RCC 7860 (cell line): ENCODE measurements around the gene VAPA.

Experiments used
- DNase-seq: peaks from one replicate; pipeline ENCODE4 v3.0.0-alpha.2; 2015; ENCODE audit warnings: low spot score
- FAIRE-seq: peaks from 2 replicates; lab custom pipeline; 2012; peaks lifted over from hg19 to GRCh38; lab: Jason Lieb, UNC

Gene VAPA

GRCh38 chr18:9968081-9968848 is 54.4 kb downstream of the VAPA start:
- DNase-seq (no peak), FAIRE-seq (no peak)

DNA sequence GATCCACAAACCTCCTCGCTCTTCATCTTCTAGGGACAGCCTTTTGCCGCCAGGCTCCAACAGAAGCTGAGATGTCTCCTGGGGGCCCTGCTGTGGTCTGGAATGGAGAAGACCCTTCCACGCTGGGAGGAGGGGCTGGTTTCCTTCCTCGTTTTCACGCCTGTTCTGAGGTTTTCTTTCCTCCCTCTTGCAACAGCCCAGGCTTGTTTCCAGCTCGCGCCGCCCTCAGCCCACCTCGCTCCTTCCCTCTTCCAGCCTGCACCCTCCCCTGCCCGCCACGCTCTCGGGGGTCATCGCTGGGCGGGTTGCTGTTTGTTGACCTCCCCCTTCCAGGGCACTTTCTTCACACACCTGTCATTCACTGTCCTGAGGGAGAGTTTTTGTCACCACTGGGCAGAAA is 55.4 kb downstream of the VAPA start:
- no peak for DNase-seq
- FAIRE-seq, result no peak

- peak; percentile 81 for FAIRE-seq
- DNase-seq, result peak; percentile 42
Observed at GRCh38 chr18:9971313-9971920, 57.6 kb downstream of the VAPA start.

GRCh38 chr18:9973470-9973869 is 59.7 kb downstream of the VAPA start:
- DNase-seq, result no peak
- no peak for FAIRE-seq

DNA sequence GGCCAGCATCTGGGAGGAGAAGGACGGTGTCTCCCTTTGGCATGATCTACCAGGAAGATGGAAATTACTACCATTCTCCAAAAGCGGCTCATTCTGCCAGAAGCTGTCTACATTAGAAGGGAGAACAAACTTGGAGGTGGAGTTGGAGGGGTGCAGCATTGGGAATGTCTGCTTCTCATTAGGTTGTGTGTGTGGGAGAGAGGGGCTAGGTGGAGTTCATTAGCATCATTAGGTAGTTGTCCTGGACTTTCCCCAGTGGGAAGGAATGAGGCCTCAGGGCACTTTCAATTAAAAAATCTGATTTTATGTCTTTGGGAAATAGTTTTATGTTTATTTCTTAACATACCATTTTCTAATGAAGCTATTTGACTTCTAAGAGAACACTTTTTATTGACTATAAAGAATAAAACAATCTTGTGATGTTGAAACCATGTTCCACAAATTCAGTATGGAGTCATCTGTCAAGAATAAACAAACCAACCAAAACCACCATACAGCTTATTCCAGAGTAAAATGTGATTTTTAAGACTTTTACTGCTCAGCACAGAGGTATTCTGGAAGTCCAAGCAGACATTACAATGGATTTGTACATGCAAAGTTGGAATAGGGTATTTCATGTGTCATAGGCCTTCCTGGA is 60.6 kb downstream of the VAPA start:
- DNase-seq (no peak), FAIRE-seq (no peak)

GRCh38 chr18:9975658-9976057 is 61.8 kb downstream of the VAPA start:
- DNase-seq (no peak), FAIRE-seq (no peak)

- DNase-seq, result no peak
Observed at GRCh38 chr18:9982711-9983110, 68.9 kb downstream of the VAPA start.

GRCh38 chr18:9984080-9984479 is 70.3 kb downstream of the VAPA start:
- DNase-seq (no peak), FAIRE-seq (no peak)

More at GRCh38 chr18:9982711-9983110, 68.9 kb downstream of the VAPA start:
- no peak for FAIRE-seq

DNA sequence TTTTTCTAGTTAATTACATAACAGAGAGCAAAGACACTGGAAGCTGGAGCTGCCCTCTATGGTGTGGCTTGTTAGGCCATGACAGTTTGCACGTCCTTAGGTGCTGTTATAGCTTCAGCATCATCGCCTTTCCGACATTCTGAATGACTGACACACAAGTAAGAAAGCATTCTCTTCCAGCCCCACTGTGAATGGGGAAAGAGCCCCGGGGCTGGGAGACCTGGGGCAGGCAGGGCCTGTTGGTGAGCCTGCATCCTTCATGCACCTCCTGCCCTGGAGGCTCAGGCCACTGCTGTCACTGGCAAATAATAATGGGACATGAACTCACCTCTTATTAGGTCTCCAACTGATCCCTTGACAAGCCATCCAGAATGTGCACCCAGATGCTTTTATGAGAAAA is 71.8 kb downstream of the VAPA start:
- DNase-seq, result no peak

GRCh38 chr18:9986156-9986930 is 72.5 kb downstream of the VAPA start:
- DNase-seq, result no peak
- no peak for FAIRE-seq

More for the DNA sequence above, 71.8 kb downstream of the VAPA start:
- FAIRE-seq, result no peak

DNA sequence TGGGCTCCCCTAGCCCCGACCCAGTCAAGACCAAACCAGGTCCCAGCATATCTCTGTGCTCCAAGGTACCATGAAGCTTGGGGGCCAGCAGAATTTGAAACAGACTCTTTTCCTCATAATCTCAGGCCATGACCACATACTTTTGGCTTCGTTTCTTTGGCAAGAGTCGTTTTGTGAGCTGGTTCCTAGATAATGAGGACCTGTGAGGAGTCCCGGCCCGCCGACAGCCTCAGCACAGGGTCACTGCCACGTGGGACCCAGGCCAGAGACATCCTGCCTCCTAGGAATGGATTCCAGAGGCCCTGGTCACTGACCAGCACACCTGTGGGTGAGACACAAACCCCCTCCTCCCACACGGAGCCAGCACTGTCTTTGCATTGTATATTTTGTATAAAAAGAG is 73.5 kb downstream of the VAPA start:
- FAIRE-seq, result no peak
- DNase-seq, result no peak

GRCh38 chr18:9987931-9988330 is 74.1 kb downstream of the VAPA start:
- no peak for DNase-seq
- no peak for FAIRE-seq

- DNase-seq (no peak), FAIRE-seq (no peak)
Observed at GRCh38 chr18:9988665-9989064, 74.8 kb downstream of the VAPA start.

DNA sequence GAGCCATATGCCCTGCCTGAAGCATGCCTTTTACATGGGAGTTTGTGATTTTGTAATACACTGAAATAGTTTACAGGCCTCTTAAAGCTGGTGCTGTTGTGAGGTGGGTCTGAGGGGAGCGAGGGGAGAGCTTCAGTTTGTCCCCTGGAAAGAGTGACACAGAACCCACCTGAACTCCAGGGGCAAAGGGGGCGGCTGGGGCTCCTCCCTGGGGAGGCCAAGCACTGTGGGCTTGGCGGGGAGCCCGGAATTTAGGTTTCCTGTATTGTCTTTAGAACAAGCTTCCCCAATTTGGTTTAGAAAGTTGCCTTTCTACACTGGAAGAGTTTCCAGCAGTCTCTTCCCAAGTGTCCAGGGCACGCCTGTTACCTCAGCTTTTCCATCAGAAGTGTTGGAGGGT is 75.7 kb downstream of the VAPA start:
- FAIRE-seq (no peak), DNase-seq (no peak)

- DNase-seq (no peak), FAIRE-seq (no peak)
Observed at GRCh38 chr18:9991011-9992000, 77.5 kb downstream of the VAPA start.

GRCh38 chr18:9992300-9992972 is 78.6 kb downstream of the VAPA start:
- no peak for DNase-seq
- no peak for FAIRE-seq

DNA sequence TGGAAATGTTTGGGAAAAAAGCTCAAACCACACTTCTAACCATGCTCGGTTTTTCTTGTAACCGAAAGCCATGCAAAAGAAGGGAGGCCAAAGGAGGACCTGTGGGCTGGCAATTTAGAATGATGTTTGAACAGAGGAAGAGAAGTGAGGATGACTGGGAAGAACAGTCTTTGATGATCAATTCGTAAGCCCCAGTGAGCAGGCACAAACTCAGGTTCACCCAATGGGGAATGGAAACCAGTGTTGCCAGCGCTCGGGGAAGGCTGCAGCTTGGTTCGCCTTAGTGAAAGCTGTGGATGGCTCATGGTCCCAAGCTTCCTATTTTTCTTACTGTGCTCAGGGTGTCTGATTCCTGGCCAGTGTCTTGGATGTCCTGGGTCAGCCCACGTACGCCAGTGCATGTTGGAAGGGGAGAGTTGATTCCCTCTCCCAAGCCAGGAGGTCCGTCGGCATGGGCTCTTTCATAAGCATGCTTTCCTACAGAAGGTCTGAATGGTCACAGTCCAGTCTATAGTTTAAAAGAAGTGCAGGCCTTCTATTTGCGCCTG is 79.2 kb downstream of the VAPA start:
- no peak for DNase-seq
- FAIRE-seq, result no peak

DNA sequence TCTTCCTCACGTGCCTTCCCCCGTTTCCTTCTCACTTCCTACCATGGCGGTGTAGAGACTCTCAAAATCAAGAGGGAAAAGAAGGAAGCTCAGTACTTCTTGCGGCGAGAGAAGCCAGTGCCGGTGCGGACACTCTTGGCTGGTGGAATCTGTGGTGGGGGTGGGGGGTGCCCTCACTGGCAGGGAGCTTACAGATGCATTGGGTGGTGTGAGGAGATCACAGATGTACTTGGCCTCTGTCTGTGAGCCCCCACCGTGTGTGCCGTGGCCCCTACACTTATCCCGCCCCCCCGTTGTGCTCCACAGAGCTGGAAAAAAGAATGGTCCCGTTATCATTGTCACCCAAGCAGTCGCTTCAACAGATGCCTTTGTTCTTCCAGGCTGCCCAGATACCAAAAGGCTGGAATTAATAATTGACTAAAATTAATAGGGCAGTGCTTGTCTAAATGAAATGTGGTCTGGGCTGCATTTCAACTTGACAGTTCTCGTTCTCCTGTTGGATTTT is 79.8 kb downstream of the VAPA start:
- FAIRE-seq (no peak), DNase-seq (no peak)

DNA sequence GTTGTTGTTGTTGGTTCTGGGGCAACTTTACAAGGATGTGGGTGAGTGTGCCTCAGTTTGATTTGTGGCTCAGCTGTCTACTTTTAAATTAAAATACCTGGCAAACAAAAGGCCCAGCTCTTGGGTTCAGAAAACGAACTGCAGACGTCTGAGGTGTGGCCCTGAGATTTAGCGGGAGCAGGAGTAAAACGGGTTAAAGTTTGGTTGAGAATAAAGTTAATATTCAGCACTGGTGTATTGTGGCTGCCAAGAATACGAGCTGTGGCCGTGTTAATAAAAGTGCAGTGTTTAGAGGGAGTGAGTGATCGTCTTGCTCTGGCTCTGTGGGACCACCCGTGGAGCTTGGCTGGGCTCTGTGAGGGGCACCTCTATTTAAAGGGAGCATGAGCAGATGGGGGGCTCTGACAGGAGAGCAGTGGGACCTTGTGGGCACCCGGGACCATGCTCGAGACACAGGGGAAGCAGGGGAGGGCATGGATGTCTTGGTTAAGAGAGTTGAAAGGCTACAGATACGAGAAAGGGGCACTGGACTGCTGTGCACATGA is 80.3 kb downstream of the VAPA start:
- no peak for DNase-seq
- FAIRE-seq, result no peak
